Esophagus (tissue), 2 donors: ENCODE results near the gene FPR3. TPM values are rescaled to one million over a fixed set of nuclear protein-coding genes. Genes with fewer than 3 reads are reported as not detected.

Experiments
- H3K27ac ChIP-seq, 2 donors: one replicate each; pipeline ENCODE4 v1.5.1; 2013; ENCODE audit warnings: low read depth in 2 of 2, mild to moderate bottlenecking in 2 of 2, inconsistent platforms in 1 of 2, low read length in 1 of 2, moderate library complexity in 1 of 2
- H3K27me3 ChIP-seq, 2 donors: one replicate each; pipeline ENCODE4 v1.6.1; 2013; ENCODE audit warnings: low read length in 2 of 2, control low read depth in 1 of 2, mild to moderate bottlenecking in 1 of 2; ENCODE audit not compliant: insufficient read depth in 2 of 2, control insufficient read depth in 1 of 2
- H3K36me3 ChIP-seq, 2 donors: one replicate each; pipeline ENCODE4 v1.6.1; 2013; ENCODE audit warnings: low read length in 1 of 2; ENCODE audit not compliant: control insufficient read depth in 2 of 2, insufficient read depth in 2 of 2
- H3K4me1 ChIP-seq, 2 donors: one replicate each; pipeline ENCODE4 v1.6.1; 2013; ENCODE audit warnings: low read length in 1 of 2; ENCODE audit not compliant: control insufficient read depth in 2 of 2, insufficient read depth in 2 of 2
- H3K4me3 ChIP-seq, 2 donors: one replicate each; pipeline ENCODE4 v1.5.1; 2013; ENCODE audit warnings: low read length in 2 of 2, mild to moderate bottlenecking in 2 of 2, low read depth in 1 of 2, moderate library complexity in 1 of 2
- H3K9me3 ChIP-seq, 2 donors: one replicate each; pipeline ENCODE4 v1.6.1; 2013; ENCODE audit warnings: mild to moderate bottlenecking in 2 of 2, low read depth in 1 of 2, low read length in 1 of 2, moderate library complexity in 1 of 2; ENCODE audit not compliant: control insufficient read depth in 2 of 2, insufficient read depth in 1 of 2
- WGBS, 2 donors: extraction: QIAGEN DNeasy Blood & Tissue Kit; methylation state at CpG; one replicate each; pipeline ENCODE4 v1.1.7; 2013; 5-methylcytosine and 5-hydroxymethylcytosine counted together
- polyA plus RNA-seq, 2 donors: library from polyadenylated mRNA; stranded (reverse); fragments of 200-250 nt; gene quantifications; one replicate each; pipeline ENCODE4 v1.2.3, GENCODE V29; 2013
- donor health status: healthy with polysubstance abuse.
- donor health status: Bipolar disorder and iron deficiency.

The FPR3 gene
- polyA plus RNA-seq, 2 donors: 0.26 to 1.1 TPM

DNA sequence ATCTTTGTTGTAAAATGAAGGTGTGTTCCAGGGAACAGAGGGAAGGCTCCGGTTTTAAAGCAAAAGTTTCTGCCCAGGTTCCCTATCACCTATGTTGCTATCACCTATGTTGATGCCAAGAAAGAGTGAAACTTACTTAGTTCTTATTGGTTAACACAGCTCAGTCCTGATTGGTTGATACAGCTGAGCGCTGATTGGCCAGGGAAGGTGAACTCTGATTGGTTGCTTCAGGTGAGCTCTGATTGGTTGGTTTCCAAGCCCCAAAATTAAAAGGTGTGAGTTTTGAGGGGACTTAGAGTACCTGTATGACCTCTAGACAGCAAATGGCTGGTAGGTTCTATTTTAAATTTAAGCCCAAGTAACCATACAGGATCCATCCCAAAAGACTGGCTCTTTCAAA lies 42.2 kb downstream of the FPR3 start:
- H3K4me1 ChIP-seq: no peaks in the 10 kb centered on the region
- no peaks in the 10 kb centered on the region for H3K36me3 ChIP-seq
- no peak overlapping the region for H3K27ac ChIP-seq
- H3K27me3 ChIP-seq: peaks cover 0 to 2% of the 10 kb centered on the region in 2 donors
- H3K4me3 ChIP-seq: no peak overlapping the region
- peaks cover 5 to 10% of the 10 kb centered on the region in 2 donors for H3K9me3 ChIP-seq
- WGBS, 2 donors: 91 to 96% methylated on average over 2 of the region's 2 CpGs

DNA sequence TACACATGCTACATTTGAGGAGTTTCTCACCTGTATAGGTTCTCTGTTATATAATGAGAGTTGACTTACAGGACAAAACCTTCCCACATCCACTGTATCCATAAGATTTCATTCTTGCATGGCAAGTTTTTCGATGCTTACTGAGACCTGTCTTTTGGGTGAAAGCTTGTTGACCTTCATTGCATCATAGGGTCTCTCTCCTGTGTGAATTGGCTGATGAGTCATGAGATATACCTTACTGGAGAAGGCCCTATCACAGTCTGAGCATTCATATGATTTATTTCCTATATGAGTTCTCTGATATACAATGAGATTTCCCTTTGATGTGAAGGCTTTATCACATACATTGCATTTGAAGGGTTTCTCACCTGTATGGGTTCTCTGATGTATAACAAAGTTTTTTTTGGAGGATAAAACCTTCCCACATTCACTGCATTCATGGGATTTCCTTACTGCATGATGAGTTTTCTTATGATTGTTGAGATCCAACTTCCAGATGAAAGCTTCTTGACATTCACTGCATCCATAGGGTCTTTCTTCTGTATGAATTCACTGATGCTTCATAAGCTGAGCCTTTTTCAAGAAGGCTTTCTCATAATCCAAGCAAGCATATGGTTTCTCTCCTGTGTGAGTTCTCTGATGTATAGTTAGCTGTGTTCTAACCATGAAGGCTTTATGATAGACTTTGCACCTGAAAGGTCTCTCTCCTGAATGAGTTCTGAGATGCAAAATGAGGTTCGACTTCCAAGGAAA lies 67.1 kb downstream of the FPR3 start:
- Histone ChIP-seq H3K27ac (no peak overlapping the region), H3K9me3 (peaks cover 8% of the 10 kb centered on the region in 2 donors), H3K4me1 (no peaks in the 10 kb centered on the region), H3K27me3 (no peaks in the 10 kb centered on the region), H3K36me3 (no peaks in the 10 kb centered on the region), H3K4me3 (no peak overlapping the region)
- WGBS, 2 donors: 90 to 94% methylated on average over 2 of the region's 2 CpGs

DNA sequence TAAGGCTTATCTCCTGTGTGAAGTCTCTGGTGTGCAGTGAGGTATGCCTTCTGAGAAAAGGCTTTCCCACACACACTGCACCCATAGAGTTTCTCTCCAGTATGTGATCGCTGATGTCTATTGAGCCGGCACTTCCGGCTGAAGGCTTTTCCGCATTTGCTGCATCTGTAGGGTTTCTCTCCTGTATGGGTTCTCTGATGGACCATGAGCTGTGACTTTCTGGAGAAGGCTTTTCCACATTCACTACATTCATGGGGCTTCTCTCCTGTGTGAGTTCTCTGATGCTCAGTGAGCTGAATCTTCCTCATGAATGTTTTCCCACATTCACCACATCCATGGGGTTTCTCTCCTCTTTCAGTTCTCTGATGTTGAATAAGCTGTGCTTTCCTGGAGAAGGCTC lies 78.1 kb downstream of the FPR3 start:
- Histone ChIP-seq H3K4me3 (no peak overlapping the region), H3K4me1 (no peaks in the 10 kb centered on the region), H3K27me3 (no peaks in the 10 kb centered on the region), H3K27ac (no peak overlapping the region), H3K9me3 (peaks cover 39 to 40% of the 10 kb centered on the region in 2 donors), H3K36me3 (peaks cover 16 to 29% of the 10 kb centered on the region in 2 donors)
- 96% methylated on average over 4 of the region's 4 CpGs for WGBS, 2 donors

Other genes with a start within 250 kb of the FPR3 start
- gene ZNF175, start 223.9 kb upstream of the FPR3 start, polyA plus RNA-seq: 1 to 10 TPM; 1.5 to 1.9 TPM
- gene SIGLEC5, start 164.8 kb upstream of the FPR3 start, polyA plus RNA-seq: not detected
- gene SIGLEC14, start 148.3 kb upstream of the FPR3 start, polyA plus RNA-seq: under 1 TPM; 0.11 to 0.26 TPM
- gene SPACA6, start 101.8 kb upstream of the FPR3 start, polyA plus RNA-seq: 10 to 100 TPM in 1 of 2 donors, 1 to 10 TPM in 1; 4.4 to 14.0 TPM
- gene HAS1, start 71.2 kb upstream of the FPR3 start, polyA plus RNA-seq: under 1 TPM; 0.01 to 0.04 TPM
- under 1 TPM; 0.49 to 1.00 TPM for gene FPR1, start 43.3 kb upstream of the FPR3 start, polyA plus RNA-seq
- gene FPR2, start 34.0 kb upstream of the FPR3 start, polyA plus RNA-seq: under 1 TPM; 0.04 to 0.12 TPM
- gene ZNF577, start 92.8 kb downstream of the FPR3 start, polyA plus RNA-seq: 1 to 10 TPM; 7.3 to 9.6 TPM
- gene ZNF649, start 109.9 kb downstream of the FPR3 start, polyA plus RNA-seq: 1 to 10 TPM; 2.2 to 5.3 TPM
- gene ZNF613, start 132.3 kb downstream of the FPR3 start, polyA plus RNA-seq: 1 to 10 TPM; 1.7 to 4.0 TPM
- 1 to 10 TPM; 5.1 to 6.4 TPM for gene ZNF350, start 191.7 kb downstream of the FPR3 start, polyA plus RNA-seq
- 1 to 10 TPM; 1.9 to 3.1 TPM for gene ZNF615, start 213.1 kb downstream of the FPR3 start, polyA plus RNA-seq
- 1 to 10 TPM; 1.0 to 2.6 TPM for gene ZNF614, start 233.2 kb downstream of the FPR3 start, polyA plus RNA-seq